HEK293 (cell line): ENCODE data around the gene RPL26.

Experiments used
- HOXC10 ChIP-seq: sonication (generic); formaldehyde crosslinking; IDR thresholded peaks from 2 replicates; pipeline ENCODE4 v1.8.1; 2023; ENCODE audit warnings: mild to moderate bottlenecking, missing genetic modification reagents
- OSR2 ChIP-seq: fragments of 450-650 bp; formaldehyde crosslinking; IDR thresholded peaks from 2 replicates; pipeline ENCODE4 v1.5.1; 2016; ENCODE audit warnings: missing biosample characterization, missing genetic modification characterization
- PRDM1 ChIP-seq: fragments of 450-650 bp; formaldehyde crosslinking; IDR thresholded peaks from 2 replicates; pipeline ENCODE4; 2016; ENCODE audit warnings: missing biosample characterization, missing genetic modification characterization
- SALL2 ChIP-seq: fragments of 450-650 bp; formaldehyde crosslinking; IDR thresholded peaks from 2 replicates; pipeline ENCODE4 v1.5.0; 2017; ENCODE audit warnings: missing biosample characterization, mild to moderate bottlenecking, missing genetic modification characterization, borderline replicate concordance
- YY1 ChIP-seq: fragments of 450-650 bp; formaldehyde crosslinking; IDR thresholded peaks from 2 replicates; pipeline ENCODE4 v1.5.1; 2018; ENCODE audit warnings: missing biosample characterization, missing genetic modification characterization
- ZFP37 ChIP-seq: fragments of 450-650 bp; formaldehyde crosslinking; IDR thresholded peaks from 2 replicates; pipeline ENCODE4 v1.5.1; 2016; ENCODE audit warnings: missing biosample characterization, missing genetic modification characterization
- ZFP41 ChIP-seq: fragments of 450-650 bp; formaldehyde crosslinking; IDR thresholded peaks from 2 replicates; pipeline ENCODE4 v1.5.1; 2016; ENCODE audit warnings: missing biosample characterization, missing genetic modification characterization, borderline replicate concordance
- ZIC2 ChIP-seq: fragments of 450-650 bp; formaldehyde crosslinking; IDR thresholded peaks from 2 replicates; pipeline ENCODE4 v1.5.1; 2016; ENCODE audit warnings: missing biosample characterization, missing genetic modification characterization
- ZNF223 ChIP-seq: fragments of 450-650 bp; formaldehyde crosslinking; IDR thresholded peaks from 2 replicates; pipeline ENCODE4 v1.5.1; 2016; ENCODE audit warnings: missing biosample characterization, missing genetic modification characterization
- ZNF302 ChIP-seq: fragments of 450-650 bp; formaldehyde crosslinking; IDR thresholded peaks from 2 replicates; pipeline ENCODE4 v1.5.1; 2016; ENCODE audit warnings: missing biosample characterization, missing genetic modification characterization, low read depth
- ZNF473 ChIP-seq: fragments of 450-650 bp; formaldehyde crosslinking; IDR thresholded peaks from 2 replicates; pipeline ENCODE4 v1.5.1; 2017; ENCODE audit warnings: missing biosample characterization, missing genetic modification characterization
- ZNF521 ChIP-seq: fragments of 450-650 bp; formaldehyde crosslinking; IDR thresholded peaks from 2 replicates; pipeline ENCODE4 v1.5.1; 2017; ENCODE audit warnings: missing biosample characterization, mild to moderate bottlenecking, missing genetic modification characterization
- ZNF529 ChIP-seq: fragments of 450-650 bp; formaldehyde crosslinking; IDR thresholded peaks from 2 replicates; pipeline ENCODE4 v1.5.1; 2017; ENCODE audit warnings: missing genetic modification characterization, missing biosample characterization; ENCODE audit not compliant: insufficient replicate concordance
- ZNF555 ChIP-seq: fragments of 450-650 bp; formaldehyde crosslinking; conservative IDR thresholded peaks from 2 replicates; pipeline ENCODE4 v1.5.1; 2017; ENCODE audit warnings: missing biosample characterization, mild to moderate bottlenecking, missing genetic modification characterization, inconsistent platforms
- ZNF610 ChIP-seq: fragments of 450-650 bp; formaldehyde crosslinking; IDR thresholded peaks from 2 replicates; pipeline ENCODE4 v1.5.1; 2016; ENCODE audit warnings: missing biosample characterization, missing genetic modification characterization, borderline replicate concordance
- ZNF623 ChIP-seq: fragments of 450-650 bp; formaldehyde crosslinking; IDR thresholded peaks from 2 replicates; pipeline ENCODE4 v1.5.1; 2016; ENCODE audit warnings: missing biosample characterization, missing genetic modification characterization
- ZNF624 ChIP-seq: fragments of 450-650 bp; formaldehyde crosslinking; IDR thresholded peaks from 2 replicates; pipeline ENCODE4 v1.5.1; 2017; ENCODE audit warnings: missing biosample characterization, missing genetic modification characterization
- ZNF677 ChIP-seq: fragments of 450-650 bp; IDR thresholded peaks from 2 replicates; pipeline ENCODE4 v1.5.0; 2018; ENCODE audit warnings: missing biosample characterization, mild to moderate bottlenecking, missing genetic modification characterization, moderate library complexity
- ZNF76 ChIP-seq: fragments of 450-650 bp; formaldehyde crosslinking; IDR thresholded peaks from 2 replicates; pipeline ENCODE4; 2016; ENCODE audit warnings: low read depth, missing biosample characterization, missing genetic modification characterization, borderline replicate concordance
- ZNF776 ChIP-seq: fragments of 450-650 bp; formaldehyde crosslinking; IDR thresholded peaks from 2 replicates; pipeline ENCODE4 v1.5.0; 2017; ENCODE audit warnings: missing biosample characterization, missing genetic modification characterization, borderline replicate concordance
- TF ChIP-seq, protein P1 (sequence below): fragments of 450-650 bp; formaldehyde crosslinking; IDR thresholded peaks from 2 replicates; pipeline ENCODE4 v1.5.1; 2016; ENCODE audit warnings: missing biosample characterization, missing genetic modification characterization
- TF ChIP-seq, protein P2 (sequence below): fragments of 450-650 bp; formaldehyde crosslinking; IDR thresholded peaks from 2 replicates; pipeline ENCODE4 v1.5.1; 2017; ENCODE audit warnings: missing biosample characterization, missing genetic modification characterization
- TF ChIP-seq, protein P3 (sequence below): fragments of 450-650 bp; formaldehyde crosslinking; IDR thresholded peaks from 2 replicates; pipeline ENCODE4 v1.5.1; 2016; ENCODE audit warnings: missing biosample characterization, missing genetic modification characterization, borderline replicate concordance
- TF ChIP-seq, protein P4 (sequence below): fragments of 450-650 bp; formaldehyde crosslinking; IDR thresholded peaks from 2 replicates; pipeline ENCODE4 v1.5.1; 2017; ENCODE audit warnings: missing biosample characterization, missing genetic modification characterization
- TF ChIP-seq, protein P5 (sequence below): fragments of 450-650 bp; formaldehyde crosslinking; IDR thresholded peaks from 2 replicates; pipeline ENCODE4 v1.5.1; 2016; ENCODE audit warnings: missing biosample characterization, missing genetic modification characterization
- TF ChIP-seq, protein P6 (sequence below): fragments of 450-650 bp; formaldehyde crosslinking; IDR thresholded peaks from 2 replicates; pipeline ENCODE4 v1.5.1; 2016; ENCODE audit warnings: missing biosample characterization, missing genetic modification characterization
- TF ChIP-seq, protein P7 (sequence below): fragments of 450-650 bp; formaldehyde crosslinking; IDR thresholded peaks from 2 replicates; pipeline ENCODE4 v1.5.1; 2017; ENCODE audit warnings: missing biosample characterization, missing genetic modification characterization

Gene RPL26

DNA sequence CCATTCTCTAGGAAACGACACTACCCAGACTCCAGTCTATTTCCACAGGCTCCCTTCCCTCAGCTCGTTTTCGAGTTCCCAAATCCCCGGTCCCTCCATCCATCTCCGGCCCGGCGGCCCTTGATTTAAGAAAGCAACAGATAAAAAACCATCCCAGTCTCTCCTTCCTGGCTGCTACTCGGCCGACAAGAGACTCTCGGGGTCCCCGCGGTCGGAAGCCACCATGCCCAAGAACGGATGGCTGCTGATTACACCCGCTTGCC lies 182 bp downstream of the RPL26 start (continued):
- TF ChIP-seq ZNF473 (tag by site-specific recombination) (no peak), ZNF302 (tag by site-specific recombination) (no peak), ZNF624 (no peak), ZNF677 (no peak), PRDM1 (tag by site-specific recombination) (no peak), SALL2 (tag by site-specific recombination) (no peak), ZNF555 (tag by site-specific recombination) (no peak), YY1 (peak; percentile 82), ZNF610 (tag by site-specific recombination) (no peak; the same call in 1 of the 2 replicates), ZNF529 (tag by site-specific recombination) (no peak), ZNF223 (no peak), ZNF76 (tag by site-specific recombination) (no peak), ZFP37 (tag by site-specific recombination) (0 out of 2 replicates have a peak, but pooled peaks have one; percentile 57), ZNF776 (tag by site-specific recombination) (no peak), OSR2 (tag by site-specific recombination) (no peak), ZIC2 (tag by site-specific recombination) (no peak), HOXC10 (CRISPR knock-in tag) (no peak), ZFP41 (tag by site-specific recombination) (no peak), ZNF521 (tag by site-specific recombination) (no peak), ZNF623 (tag by site-specific recombination) (no peak)
- TF ChIP-seq, protein P1, sequence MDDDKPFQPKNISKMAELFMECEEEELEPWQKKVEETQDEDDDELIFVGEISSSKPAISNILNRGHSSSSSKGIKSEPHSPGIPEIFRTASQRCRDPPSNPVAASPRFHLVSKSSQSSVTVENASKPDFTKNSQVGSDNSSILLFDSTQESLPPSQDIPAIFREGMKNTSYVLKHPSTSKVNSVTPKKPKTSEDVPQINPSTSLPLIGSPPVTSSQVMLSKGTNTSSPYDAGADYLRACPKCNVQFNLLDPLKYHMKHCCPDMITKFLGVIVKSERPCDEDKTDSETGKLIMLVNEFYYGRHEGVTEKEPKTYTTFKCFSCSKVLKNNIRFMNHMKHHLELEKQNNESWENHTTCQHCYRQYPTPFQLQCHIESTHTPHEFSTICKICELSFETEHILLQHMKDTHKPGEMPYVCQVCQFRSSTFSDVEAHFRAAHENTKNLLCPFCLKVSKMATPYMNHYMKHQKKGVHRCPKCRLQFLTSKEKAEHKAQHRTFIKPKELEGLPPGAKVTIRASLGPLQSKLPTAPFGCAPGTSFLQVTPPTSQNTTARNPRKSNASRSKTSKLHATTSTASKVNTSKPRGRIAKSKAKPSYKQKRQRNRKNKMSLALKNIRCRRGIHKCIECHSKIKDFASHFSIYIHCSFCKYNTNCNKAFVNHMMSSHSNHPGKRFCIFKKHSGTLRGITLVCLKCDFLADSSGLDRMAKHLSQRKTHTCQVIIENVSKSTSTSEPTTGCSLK: no peak
- TF ChIP-seq, protein P2, sequence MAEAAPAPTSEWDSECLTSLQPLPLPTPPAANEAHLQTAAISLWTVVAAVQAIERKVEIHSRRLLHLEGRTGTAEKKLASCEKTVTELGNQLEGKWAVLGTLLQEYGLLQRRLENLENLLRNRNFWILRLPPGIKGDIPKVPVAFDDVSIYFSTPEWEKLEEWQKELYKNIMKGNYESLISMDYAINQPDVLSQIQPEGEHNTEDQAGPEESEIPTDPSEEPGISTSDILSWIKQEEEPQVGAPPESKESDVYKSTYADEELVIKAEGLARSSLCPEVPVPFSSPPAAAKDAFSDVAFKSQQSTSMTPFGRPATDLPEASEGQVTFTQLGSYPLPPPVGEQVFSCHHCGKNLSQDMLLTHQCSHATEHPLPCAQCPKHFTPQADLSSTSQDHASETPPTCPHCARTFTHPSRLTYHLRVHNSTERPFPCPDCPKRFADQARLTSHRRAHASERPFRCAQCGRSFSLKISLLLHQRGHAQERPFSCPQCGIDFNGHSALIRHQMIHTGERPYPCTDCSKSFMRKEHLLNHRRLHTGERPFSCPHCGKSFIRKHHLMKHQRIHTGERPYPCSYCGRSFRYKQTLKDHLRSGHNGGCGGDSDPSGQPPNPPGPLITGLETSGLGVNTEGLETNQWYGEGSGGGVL (tag by site-specific recombination): no peak
- TF ChIP-seq, protein P3, sequence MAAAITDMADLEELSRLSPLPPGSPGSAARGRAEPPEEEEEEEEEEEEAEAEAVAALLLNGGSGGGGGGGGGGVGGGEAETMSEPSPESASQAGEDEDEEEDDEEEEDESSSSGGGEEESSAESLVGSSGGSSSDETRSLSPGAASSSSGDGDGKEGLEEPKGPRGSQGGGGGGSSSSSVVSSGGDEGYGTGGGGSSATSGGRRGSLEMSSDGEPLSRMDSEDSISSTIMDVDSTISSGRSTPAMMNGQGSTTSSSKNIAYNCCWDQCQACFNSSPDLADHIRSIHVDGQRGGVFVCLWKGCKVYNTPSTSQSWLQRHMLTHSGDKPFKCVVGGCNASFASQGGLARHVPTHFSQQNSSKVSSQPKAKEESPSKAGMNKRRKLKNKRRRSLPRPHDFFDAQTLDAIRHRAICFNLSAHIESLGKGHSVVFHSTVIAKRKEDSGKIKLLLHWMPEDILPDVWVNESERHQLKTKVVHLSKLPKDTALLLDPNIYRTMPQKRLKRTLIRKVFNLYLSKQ: no peak
- TF ChIP-seq, protein P4, sequence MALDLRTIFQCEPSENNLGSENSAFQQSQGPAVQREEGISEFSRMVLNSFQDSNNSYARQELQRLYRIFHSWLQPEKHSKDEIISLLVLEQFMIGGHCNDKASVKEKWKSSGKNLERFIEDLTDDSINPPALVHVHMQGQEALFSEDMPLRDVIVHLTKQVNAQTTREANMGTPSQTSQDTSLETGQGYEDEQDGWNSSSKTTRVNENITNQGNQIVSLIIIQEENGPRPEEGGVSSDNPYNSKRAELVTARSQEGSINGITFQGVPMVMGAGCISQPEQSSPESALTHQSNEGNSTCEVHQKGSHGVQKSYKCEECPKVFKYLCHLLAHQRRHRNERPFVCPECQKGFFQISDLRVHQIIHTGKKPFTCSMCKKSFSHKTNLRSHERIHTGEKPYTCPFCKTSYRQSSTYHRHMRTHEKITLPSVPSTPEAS (tag by site-specific recombination): no peak
- TF ChIP-seq, protein P5, sequence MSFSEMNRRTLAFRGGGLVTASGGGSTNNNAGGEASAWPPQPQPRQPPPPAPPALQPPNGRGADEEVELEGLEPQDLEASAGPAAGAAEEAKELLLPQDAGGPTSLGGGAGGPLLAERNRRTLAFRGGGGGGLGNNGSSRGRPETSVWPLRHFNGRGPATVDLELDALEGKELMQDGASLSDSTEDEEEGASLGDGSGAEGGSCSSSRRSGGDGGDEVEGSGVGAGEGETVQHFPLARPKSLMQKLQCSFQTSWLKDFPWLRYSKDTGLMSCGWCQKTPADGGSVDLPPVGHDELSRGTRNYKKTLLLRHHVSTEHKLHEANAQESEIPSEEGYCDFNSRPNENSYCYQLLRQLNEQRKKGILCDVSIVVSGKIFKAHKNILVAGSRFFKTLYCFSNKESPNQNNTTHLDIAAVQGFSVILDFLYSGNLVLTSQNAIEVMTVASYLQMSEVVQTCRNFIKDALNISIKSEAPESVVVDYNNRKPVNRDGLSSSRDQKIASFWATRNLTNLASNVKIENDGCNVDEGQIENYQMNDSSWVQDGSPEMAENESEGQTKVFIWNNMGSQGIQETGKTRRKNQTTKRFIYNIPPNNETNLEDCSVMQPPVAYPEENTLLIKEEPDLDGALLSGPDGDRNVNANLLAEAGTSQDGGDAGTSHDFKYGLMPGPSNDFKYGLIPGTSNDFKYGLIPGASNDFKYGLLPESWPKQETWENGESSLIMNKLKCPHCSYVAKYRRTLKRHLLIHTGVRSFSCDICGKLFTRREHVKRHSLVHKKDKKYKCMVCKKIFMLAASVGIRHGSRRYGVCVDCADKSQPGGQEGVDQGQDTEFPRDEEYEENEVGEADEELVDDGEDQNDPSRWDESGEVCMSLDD: no peak
- TF ChIP-seq, protein P6, sequence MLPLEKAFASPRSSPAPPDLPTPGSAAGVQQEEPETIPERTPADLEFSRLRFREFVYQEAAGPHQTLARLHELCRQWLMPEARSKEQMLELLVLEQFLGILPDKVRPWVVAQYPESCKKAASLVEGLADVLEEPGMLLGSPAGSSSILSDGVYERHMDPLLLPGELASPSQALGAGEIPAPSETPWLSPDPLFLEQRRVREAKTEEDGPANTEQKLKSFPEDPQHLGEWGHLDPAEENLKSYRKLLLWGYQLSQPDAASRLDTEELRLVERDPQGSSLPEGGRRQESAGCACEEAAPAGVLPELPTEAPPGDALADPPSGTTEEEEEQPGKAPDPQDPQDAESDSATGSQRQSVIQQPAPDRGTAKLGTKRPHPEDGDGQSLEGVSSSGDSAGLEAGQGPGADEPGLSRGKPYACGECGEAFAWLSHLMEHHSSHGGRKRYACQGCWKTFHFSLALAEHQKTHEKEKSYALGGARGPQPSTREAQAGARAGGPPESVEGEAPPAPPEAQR (tag by site-specific recombination): no peak
- TF ChIP-seq, protein P7, sequence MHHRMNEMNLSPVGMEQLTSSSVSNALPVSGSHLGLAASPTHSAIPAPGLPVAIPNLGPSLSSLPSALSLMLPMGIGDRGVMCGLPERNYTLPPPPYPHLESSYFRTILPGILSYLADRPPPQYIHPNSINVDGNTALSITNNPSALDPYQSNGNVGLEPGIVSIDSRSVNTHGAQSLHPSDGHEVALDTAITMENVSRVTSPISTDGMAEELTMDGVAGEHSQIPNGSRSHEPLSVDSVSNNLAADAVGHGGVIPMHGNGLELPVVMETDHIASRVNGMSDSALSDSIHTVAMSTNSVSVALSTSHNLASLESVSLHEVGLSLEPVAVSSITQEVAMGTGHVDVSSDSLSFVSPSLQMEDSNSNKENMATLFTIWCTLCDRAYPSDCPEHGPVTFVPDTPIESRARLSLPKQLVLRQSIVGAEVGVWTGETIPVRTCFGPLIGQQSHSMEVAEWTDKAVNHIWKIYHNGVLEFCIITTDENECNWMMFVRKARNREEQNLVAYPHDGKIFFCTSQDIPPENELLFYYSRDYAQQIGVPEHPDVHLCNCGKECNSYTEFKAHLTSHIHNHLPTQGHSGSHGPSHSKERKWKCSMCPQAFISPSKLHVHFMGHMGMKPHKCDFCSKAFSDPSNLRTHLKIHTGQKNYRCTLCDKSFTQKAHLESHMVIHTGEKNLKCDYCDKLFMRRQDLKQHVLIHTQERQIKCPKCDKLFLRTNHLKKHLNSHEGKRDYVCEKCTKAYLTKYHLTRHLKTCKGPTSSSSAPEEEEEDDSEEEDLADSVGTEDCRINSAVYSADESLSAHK (tag by site-specific recombination): no peak
